ENCODE data around the gene MYD88.

- no peak for TF ChIP-seq CTCF (IDR thresholded peaks at IDR 0.05; ENCODE audit: insufficient read depth, low read depth, low read length)
- TF ChIP-seq EZH2 (IDR thresholded peaks at IDR 0.05; ENCODE audit: insufficient read depth, low read length): no peak
These were observed 32.9 kb upstream of the MYD88 start for GRCh38 chr3:38105525-38105924.

Measured in astrocyte (in vitro differentiated cells and primary cell).